ENCODE data around the gene SLC8A3. TPM values are rescaled to one million over a fixed set of nuclear protein-coding genes. Genes with fewer than 3 reads are reported as not detected.

Gene SLC8A3
- total and polyA plus RNA-seq, 2 donors (not counting 3 experiments of a cell fraction or from before 2014, with no cell fraction given) = not detected

- FAIRE-seq (no peak), DNase-seq (ENCODE audit: low read depth, low spot score) (no peak)
- H3K9me3 ChIP-seq (replicated peaks; ENCODE audit: control insufficient read depth, insufficient read depth, low read length) = no peaks in the 10 kb centered on the region
- intact Hi-C loops (cut with micrococcal nuclease) = no loop called here
- dilution Hi-C loops (cut with MboI; ENCODE audit: extremely low pct_ligation_motif_present, low sequenced_read_pairs) = no loop called here
- no peak overlapping the region for H3K4me3 ChIP-seq (replicated peaks in 1 of 3; ENCODE audit: insufficient read depth in 1 of 3, low read depth in 1 of 3, low read length in 3 of 3)
- H4K20me1 ChIP-seq (replicated peaks; ENCODE audit: control insufficient read depth, extremely low read depth, insufficient read depth, low read length) = no peaks in the 10 kb centered on the region
- TF ChIP-seq GATA2 (IDR thresholded peaks at IDR 0.05; ENCODE audit: insufficient read depth, insufficient read length, low read depth, low read length) (no peak), POLR2A (IDR thresholded peaks at IDR 0.05; ENCODE audit: low read depth, low read length) (no peak), MYC (IDR thresholded peaks at IDR 0.05; ENCODE audit: low read depth, low read length) (no peak), FOS (IDR thresholded peaks at IDR 0.05; ENCODE audit: borderline replicate concordance, insufficient read depth, low read length) (no peak), EZH2 (IDR thresholded peaks at IDR 0.05; ENCODE audit: borderline replicate concordance, low read depth, low read length, severe bottlenecking) (no peak), JUN (IDR thresholded peaks at IDR 0.05; ENCODE audit: borderline replicate concordance, insufficient read depth, insufficient read length, low read depth) (no peak)
- TF ChIP-seq, protein P1, sequence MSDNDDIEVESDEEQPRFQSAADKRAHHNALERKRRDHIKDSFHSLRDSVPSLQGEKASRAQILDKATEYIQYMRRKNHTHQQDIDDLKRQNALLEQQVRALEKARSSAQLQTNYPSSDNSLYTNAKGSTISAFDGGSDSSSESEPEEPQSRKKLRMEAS (IDR thresholded peaks at IDR 0.05; ENCODE audit: insufficient read depth, insufficient read length) = no peak
- no peak overlapping the region for H2AFZ ChIP-seq (ENCODE audit: low read depth, low read length)
- BruUV-seq (replicated peaks) = no TSS peak
- no peaks in the 10 kb centered on the region for H3K27me3 ChIP-seq (ENCODE audit: control insufficient read depth in 2 of 2, insufficient read depth in 2 of 2, low read length in 2 of 2)
- CTCF ChIA-PET = interaction anchor here (2.2 to 8.8 kb wide), 2 partner anchors 9 to 200 kb away, joined by 9 to 69 read pairs; no protein-coding TSS in a partner anchor
- no peak overlapping the region for H3K9ac ChIP-seq (replicated peaks; ENCODE audit: extremely low read depth, insufficient read depth, low read length)
- H3K4me2 ChIP-seq (ENCODE audit: insufficient read depth, low read length) = no peak overlapping the region
- H3K27ac ChIP-seq (ENCODE audit: insufficient read depth, low read depth, low read length) = no peak overlapping the region
- peaks cover 2% of the 10 kb centered on the region for H3K4me1 ChIP-seq (ENCODE audit: control insufficient read depth, extremely low read depth, insufficient read depth, low read length)
- no peaks in the 10 kb centered on the region for H3K36me3 ChIP-seq (ENCODE audit: control insufficient read depth in 2 of 2, extremely low read depth in 1 of 2, insufficient read depth in 2 of 2, low read length in 2 of 2)
- no peaks in the 10 kb centered on the region for H3K9me1 ChIP-seq (replicated peaks; ENCODE audit: control insufficient read depth, extremely low read depth, insufficient read depth, low read length)
- no peaks in the 10 kb centered on the region for H3K79me2 ChIP-seq (ENCODE audit: control insufficient read depth, insufficient read depth, low read length)
- POLR2A ChIA-PET = no interaction called here
Observed at GRCh38 chr14:70018230-70018629, 170.5 kb downstream of the SLC8A3 start.

DNA sequence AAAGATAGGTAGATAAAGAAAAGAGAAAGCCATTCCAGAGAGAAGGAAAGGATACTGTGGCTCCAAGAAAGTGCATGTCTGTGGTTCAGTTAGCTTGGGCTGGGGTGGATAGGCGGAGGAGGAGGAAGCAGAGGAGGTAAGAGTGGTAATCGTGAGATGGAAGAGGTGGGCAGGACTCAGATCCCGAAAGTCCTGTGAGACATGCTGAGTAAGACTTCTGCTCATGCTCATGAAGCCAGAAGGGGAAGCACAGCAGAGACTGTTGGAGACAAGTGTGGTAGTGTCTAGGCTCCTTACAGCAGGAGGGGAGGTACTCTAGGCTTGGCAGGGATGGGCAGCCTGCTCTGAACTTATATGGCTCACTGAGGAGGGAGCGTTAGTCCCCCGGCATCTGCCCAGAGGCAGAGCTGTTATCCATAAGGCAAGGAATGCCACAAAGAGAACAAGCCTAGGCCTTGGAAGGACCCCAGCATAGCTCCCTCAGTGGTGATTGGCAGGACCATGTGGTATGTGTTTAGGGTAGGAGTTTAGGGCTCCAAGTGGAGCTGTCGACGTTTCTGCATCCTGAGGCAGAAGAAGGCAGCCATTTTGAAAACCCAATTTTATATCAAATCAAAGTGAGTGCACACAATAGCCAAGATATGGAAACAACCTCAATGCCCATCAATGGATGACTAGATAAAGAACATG is 174.2 kb downstream of the SLC8A3 start:
- Histone ChIP-seq H3K79me2 (ENCODE audit: control insufficient read depth, insufficient read depth, low read length) (no peaks in the 10 kb centered on the region), H3K4me1 (ENCODE audit: control insufficient read depth, extremely low read depth, insufficient read depth, low read length) (no peaks in the 10 kb centered on the region), H2AFZ (ENCODE audit: low read depth, low read length) (no peak overlapping the region), H3K27ac (ENCODE audit: insufficient read depth, low read depth, low read length) (no peak overlapping the region), H4K20me1 (replicated peaks; ENCODE audit: control insufficient read depth, extremely low read depth, insufficient read depth, low read length) (no peaks in the 10 kb centered on the region), H3K36me3 (ENCODE audit: control insufficient read depth in 2 of 2, extremely low read depth in 1 of 2, insufficient read depth in 2 of 2, low read length in 2 of 2) (no peaks in the 10 kb centered on the region), H3K4me2 (ENCODE audit: insufficient read depth, low read length) (no peak overlapping the region), H3K27me3 (ENCODE audit: control insufficient read depth in 2 of 2, insufficient read depth in 2 of 2, low read length in 2 of 2) (no peaks in the 10 kb centered on the region), H3K9me1 (replicated peaks; ENCODE audit: control insufficient read depth, extremely low read depth, insufficient read depth, low read length) (no peaks in the 10 kb centered on the region), H3K9me3 (replicated peaks; ENCODE audit: control insufficient read depth, insufficient read depth, low read length) (no peaks in the 10 kb centered on the region), H3K9ac (replicated peaks; ENCODE audit: extremely low read depth, insufficient read depth, low read length) (no peak overlapping the region), H3K4me3 (replicated peaks in 1 of 3; ENCODE audit: insufficient read depth in 1 of 3, low read depth in 1 of 3, low read length in 3 of 3) (no peak overlapping the region)
- no peak for FAIRE-seq
- dilution Hi-C loops (cut with MboI; ENCODE audit: extremely low pct_ligation_motif_present, low sequenced_read_pairs) (no loop called here), intact Hi-C loops (cut with micrococcal nuclease) (loop anchor here (5.0 kb wide), 1 partner anchor 282 kb away; no protein-coding TSS in a partner anchor)
- POLR2A ChIA-PET = no interaction called here
- TF ChIP-seq FOS (IDR thresholded peaks at IDR 0.05; ENCODE audit: borderline replicate concordance, insufficient read depth, low read length) (no peak), EZH2 (IDR thresholded peaks at IDR 0.05; ENCODE audit: borderline replicate concordance, low read depth, low read length, severe bottlenecking) (no peak), POLR2A (IDR thresholded peaks at IDR 0.05; ENCODE audit: low read depth, low read length) (no peak), POLR2AphosphoS5 (IDR thresholded peaks at IDR 0.05; ENCODE audit: insufficient read depth, low read depth, low read length) (no peak)
- TF ChIP-seq, protein P1 (IDR thresholded peaks at IDR 0.05; ENCODE audit: insufficient read depth, insufficient read length) = no peak
- DNase-seq (ENCODE audit: low read depth, low spot score) = no peak
- CTCF ChIA-PET = interaction anchor here (0.9 to 8.8 kb wide), 7 partner anchors 10 to 284 kb away, joined by 3 to 69 read pairs (median 5); partner anchors contain the start of gene SMOC1
- no TSS peak for BruUV-seq (replicated peaks)

All from endothelial cell of umbilical vein (primary cell).